Stimulated activated CD8-positive, alpha-beta memory T cell treated with anti-CD3 and anti-CD28 coated beads, Interleukin-4, amount 100 ng/mL, for 24 hours (primary cell): ENCODE measurements around the gene TBRG4.

ENCODE experiments used
- DNase-seq: peaks from one replicate; pipeline ENCODE4 v3.0.0-alpha.2; 2020; ENCODE audit warnings: low read depth

TBRG4 gene

DNA sequence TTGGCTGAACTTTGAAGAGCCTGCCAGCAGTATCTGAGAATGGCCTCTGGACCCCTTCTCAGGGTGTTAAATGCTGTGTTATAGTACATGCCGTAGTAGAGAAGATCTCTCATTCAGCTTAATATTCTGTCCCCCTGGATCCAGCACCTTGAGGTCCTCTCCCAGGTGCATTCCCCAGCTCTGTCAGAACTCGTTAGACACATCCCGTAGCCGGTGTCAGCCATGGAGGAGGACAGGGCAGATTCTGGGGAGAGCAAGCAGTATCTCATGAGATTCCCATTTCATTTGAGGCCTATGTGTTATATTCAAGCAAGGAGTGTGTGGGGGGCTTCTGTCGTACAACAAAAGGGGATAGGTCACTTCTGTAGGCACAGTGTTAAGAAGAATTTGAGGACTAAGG lies 57.6 kb downstream of the TBRG4 start:
- DNase-seq, result no peak

DNA sequence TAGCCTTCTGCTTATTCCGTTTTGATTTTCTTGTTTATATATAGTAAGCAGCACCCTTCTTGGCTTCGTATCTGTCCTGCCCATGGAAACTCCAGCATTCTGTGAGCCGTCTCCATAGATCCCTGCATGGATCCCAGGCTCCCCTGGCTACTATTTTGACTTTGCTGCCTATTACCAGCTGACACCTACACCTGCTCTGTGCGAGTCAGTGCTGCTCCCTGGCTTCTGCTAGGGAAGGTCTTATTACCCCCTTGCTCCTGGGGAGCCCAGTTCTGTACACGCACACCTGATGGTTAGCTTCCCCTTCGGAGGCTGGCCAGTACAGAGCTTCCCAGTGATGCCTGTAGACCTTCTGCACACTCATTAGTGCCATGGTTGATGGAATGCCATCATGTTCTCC lies 58.1 kb downstream of the TBRG4 start:
- no peak for DNase-seq

DNA sequence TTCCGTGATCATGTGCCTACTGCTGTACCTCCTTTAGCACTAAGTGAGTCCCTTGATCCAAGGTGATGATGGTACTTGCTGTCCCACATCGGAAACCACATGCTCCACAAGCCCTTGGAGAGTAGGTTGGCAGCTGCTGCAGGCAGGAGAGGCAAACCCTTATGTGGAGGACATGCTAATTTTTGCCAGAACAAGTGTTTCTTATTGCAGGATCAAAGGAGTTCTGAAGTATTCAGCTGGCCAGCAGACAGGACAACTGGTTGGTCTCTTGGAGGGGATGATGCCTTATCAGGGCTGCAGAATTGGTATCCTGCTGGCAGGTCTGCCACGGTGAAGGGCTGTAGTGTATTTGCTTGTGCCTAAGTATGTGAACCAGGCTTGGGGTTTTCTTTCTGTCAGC lies 59.5 kb downstream of the TBRG4 start:
- DNase-seq, result no peak

- no peak for DNase-seq
These were observed 61.3 kb downstream of the TBRG4 start for GRCh38 chr7:45050198-45050597.
